NCI-H2196 treated with DMSO at 0.1 percent for 48 hours (cell line): ENCODE measurements around the gene TNRC6C.

Experiments used
- DNase-seq: peaks from one replicate; lab custom pipeline; 2025; ENCODE audit not compliant: unreplicated experiment; lab: John Stamatoyannopoulos, UW

Gene TNRC6C

DNA sequence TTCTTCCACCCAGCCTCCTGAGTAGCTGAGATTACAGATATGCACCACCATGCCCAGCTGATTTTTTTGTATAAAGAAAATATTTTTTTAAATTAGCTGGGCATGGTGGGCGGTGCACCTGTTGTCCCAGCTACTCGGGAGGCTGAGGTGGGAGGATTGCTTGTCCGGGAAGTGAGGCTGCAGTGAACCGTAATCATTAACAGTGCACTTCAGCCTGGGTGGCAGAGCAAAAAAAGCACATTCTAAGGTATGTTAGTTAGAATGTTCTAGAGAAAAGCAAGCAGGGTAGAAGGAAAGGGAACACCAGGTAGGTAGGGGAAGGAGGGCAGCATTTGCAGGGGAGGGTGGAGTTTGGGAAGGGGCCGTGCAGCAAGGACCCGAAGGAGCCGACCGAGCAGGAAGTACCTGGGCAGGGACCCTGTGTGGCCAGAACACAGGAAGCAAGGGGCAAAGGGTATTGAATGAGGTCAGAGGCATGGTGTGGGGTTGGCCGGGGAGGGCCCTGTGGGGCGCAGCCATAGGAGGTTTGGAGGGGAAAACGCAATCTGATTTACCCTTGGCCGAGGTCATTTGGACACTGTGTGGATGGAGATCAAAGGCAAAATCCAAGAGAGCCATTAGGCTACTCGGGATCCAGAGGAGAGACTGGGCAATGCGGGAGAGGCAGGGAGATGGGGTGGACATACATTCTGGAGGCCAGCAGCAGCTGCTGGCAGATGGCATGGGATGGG, 189.9 kb downstream of the TNRC6C start:
- no peak for DNase-seq

- DNase-seq = no peak
Observed at GRCh38 chr17:78151514-78152008, 193.1 kb downstream of the TNRC6C start.

- DNase-seq = no peak
Observed at GRCh38 chr17:78154903-78155811, 196.7 kb downstream of the TNRC6C start.
